Measurements from ENCODE around the gene SRSF9.

DNA sequence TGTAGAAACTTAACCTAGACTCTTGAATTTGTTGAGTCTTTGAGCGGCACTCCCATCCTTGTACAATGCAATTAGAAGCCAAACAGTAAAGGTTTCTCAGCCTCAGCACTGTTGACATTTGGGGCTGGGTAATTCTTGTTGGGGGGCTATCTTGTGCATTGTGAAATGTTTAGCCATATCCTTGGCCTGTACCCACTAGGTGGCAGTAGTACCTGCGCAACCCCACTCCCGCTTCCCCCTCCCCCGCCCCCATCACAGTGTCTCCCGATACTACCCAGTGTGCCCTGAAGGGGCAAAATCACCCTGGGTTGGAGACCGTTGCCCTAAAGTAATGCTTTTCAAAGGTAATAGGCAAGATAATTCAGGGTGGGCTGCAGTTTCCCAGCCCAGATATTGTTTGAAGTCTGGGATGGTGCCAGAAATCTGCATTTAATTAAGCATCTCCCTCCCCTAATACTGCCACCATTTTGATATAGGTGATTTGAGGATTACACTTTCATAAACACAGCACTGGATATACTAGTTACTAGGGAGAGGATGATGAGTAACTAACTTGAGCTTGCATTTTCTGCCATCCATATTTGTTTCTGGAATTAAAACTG, 29.8 kb downstream of the SRSF9 start:
- TF ChIP-seq, protein P1, sequence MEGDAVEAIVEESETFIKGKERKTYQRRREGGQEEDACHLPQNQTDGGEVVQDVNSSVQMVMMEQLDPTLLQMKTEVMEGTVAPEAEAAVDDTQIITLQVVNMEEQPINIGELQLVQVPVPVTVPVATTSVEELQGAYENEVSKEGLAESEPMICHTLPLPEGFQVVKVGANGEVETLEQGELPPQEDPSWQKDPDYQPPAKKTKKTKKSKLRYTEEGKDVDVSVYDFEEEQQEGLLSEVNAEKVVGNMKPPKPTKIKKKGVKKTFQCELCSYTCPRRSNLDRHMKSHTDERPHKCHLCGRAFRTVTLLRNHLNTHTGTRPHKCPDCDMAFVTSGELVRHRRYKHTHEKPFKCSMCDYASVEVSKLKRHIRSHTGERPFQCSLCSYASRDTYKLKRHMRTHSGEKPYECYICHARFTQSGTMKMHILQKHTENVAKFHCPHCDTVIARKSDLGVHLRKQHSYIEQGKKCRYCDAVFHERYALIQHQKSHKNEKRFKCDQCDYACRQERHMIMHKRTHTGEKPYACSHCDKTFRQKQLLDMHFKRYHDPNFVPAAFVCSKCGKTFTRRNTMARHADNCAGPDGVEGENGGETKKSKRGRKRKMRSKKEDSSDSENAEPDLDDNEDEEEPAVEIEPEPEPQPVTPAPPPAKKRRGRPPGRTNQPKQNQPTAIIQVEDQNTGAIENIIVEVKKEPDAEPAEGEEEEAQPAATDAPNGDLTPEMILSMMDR (conservative IDR thresholded peaks at IDR 0.05): peak; percentile 77
- no peak for TF ChIP-seq ZFX (IDR thresholded peaks at IDR 0.05)

All from C4-2B (cell line).